Measurements from ENCODE around the gene MTHFD2.

MTHFD2 gene

GRCh38 chr2:74216642-74217041 lies 18.2 kb downstream of the MTHFD2 start:
- Histone ChIP-seq H3K9me2 (replicated peaks; ENCODE audit: low read depth, low read length) (no peaks in the 10 kb centered on the region), H4K20me1 (ENCODE audit: insufficient read depth, low read length, poor library complexity, severe bottlenecking) (no peaks in the 10 kb centered on the region), H3K4me1 (ENCODE audit: insufficient read depth, low read length, poor library complexity, severe bottlenecking) (no peaks in the 10 kb centered on the region), H3K4me2 (ENCODE audit: low read depth, low read length, poor library complexity, severe bottlenecking) (no peak overlapping the region), H3K79me2 (ENCODE audit: insufficient read depth, low read length) (no peaks in the 10 kb centered on the region), H3F3A (ENCODE audit: low read depth) (no peaks in the 10 kb centered on the region), H3K4me3 (ENCODE audit: low read length, poor library complexity, severe bottlenecking) (no peak overlapping the region), H2AFZ (ENCODE audit: low read length) (no peak overlapping the region), H3K9me3 (ENCODE audit: insufficient read depth, low read depth, low read length) (no peaks in the 10 kb centered on the region), H3K9ac (ENCODE audit: low read depth, low read length, poor library complexity, severe bottlenecking) (no peak overlapping the region), H3K36me3 (ENCODE audit: insufficient read depth, low read length) (peaks cover 52% of the 10 kb centered on the region), H3K27me3 (ENCODE audit: insufficient read depth, low read length, poor library complexity, severe bottlenecking) (no peaks in the 10 kb centered on the region)
- TF ChIP-seq EZH2phosphoT487 (IDR thresholded peaks at IDR 0.05; ENCODE audit: borderline replicate concordance): no peak
- TF ChIP-seq, protein P1, sequence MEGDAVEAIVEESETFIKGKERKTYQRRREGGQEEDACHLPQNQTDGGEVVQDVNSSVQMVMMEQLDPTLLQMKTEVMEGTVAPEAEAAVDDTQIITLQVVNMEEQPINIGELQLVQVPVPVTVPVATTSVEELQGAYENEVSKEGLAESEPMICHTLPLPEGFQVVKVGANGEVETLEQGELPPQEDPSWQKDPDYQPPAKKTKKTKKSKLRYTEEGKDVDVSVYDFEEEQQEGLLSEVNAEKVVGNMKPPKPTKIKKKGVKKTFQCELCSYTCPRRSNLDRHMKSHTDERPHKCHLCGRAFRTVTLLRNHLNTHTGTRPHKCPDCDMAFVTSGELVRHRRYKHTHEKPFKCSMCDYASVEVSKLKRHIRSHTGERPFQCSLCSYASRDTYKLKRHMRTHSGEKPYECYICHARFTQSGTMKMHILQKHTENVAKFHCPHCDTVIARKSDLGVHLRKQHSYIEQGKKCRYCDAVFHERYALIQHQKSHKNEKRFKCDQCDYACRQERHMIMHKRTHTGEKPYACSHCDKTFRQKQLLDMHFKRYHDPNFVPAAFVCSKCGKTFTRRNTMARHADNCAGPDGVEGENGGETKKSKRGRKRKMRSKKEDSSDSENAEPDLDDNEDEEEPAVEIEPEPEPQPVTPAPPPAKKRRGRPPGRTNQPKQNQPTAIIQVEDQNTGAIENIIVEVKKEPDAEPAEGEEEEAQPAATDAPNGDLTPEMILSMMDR (conservative IDR thresholded peaks at IDR 0.05; ENCODE audit: low read length): no peak

DNA sequence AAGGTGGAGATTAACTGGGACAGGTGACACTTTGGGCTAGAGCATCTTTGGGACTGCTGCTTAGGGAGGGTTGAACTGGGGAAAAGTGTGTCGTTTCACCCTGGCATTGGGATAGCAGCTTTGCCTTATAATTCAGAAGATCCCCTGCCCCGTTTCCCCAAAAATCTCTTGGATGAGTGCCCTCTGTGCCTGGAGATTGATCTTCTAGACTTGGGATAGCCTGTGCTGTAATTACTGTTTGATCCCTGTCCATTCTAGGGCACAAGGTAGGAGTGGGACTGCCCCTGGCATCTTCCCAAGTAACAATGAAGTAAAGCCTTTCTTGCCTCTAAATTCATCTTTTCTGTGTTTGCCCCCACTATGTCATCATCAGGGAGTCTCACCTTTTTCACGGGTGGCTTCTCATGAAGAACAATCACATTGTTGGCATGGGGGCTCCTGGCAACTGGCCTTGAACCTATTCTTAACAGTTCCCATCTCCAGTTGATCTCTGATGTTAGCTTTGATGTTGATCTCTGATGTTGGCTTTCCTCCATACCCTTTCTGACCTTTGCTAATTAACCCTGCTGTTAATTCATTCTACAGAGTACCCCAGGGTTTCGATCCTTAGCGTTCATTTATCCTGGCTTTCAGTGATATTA lies 21.6 kb downstream of the MTHFD2 start:
- TF ChIP-seq, protein P1 (conservative IDR thresholded peaks at IDR 0.05; ENCODE audit: low read length): no peak
- no peak for TF ChIP-seq EZH2phosphoT487 (IDR thresholded peaks at IDR 0.05; ENCODE audit: borderline replicate concordance)
- no peaks in the 10 kb centered on the region for H3K27me3 ChIP-seq (ENCODE audit: insufficient read depth, low read length, poor library complexity, severe bottlenecking)
- H3K36me3 ChIP-seq (ENCODE audit: insufficient read depth, low read length): peaks cover 24% of the 10 kb centered on the region; the same call in 1 of the 2 replicates
- no peaks in the 10 kb centered on the region for H3F3A ChIP-seq (ENCODE audit: low read depth)
- H3K9ac ChIP-seq (ENCODE audit: low read depth, low read length, poor library complexity, severe bottlenecking): no peak overlapping the region
- no peak overlapping the region for H3K4me3 ChIP-seq (ENCODE audit: low read length, poor library complexity, severe bottlenecking)
- no peaks in the 10 kb centered on the region for H3K79me2 ChIP-seq (ENCODE audit: insufficient read depth, low read length)
- H3K4me1 ChIP-seq (ENCODE audit: insufficient read depth, low read length, poor library complexity, severe bottlenecking): no peaks in the 10 kb centered on the region
- H2AFZ ChIP-seq (ENCODE audit: low read length): no peak overlapping the region
- H3K9me2 ChIP-seq (replicated peaks; ENCODE audit: low read depth, low read length): no peaks in the 10 kb centered on the region
- no peaks in the 10 kb centered on the region for H3K9me3 ChIP-seq (ENCODE audit: insufficient read depth, low read depth, low read length)
- no peaks in the 10 kb centered on the region for H4K20me1 ChIP-seq (ENCODE audit: insufficient read depth, low read length, poor library complexity, severe bottlenecking)
- no peak overlapping the region for H3K4me2 ChIP-seq (ENCODE audit: low read depth, low read length, poor library complexity, severe bottlenecking)

DNA sequence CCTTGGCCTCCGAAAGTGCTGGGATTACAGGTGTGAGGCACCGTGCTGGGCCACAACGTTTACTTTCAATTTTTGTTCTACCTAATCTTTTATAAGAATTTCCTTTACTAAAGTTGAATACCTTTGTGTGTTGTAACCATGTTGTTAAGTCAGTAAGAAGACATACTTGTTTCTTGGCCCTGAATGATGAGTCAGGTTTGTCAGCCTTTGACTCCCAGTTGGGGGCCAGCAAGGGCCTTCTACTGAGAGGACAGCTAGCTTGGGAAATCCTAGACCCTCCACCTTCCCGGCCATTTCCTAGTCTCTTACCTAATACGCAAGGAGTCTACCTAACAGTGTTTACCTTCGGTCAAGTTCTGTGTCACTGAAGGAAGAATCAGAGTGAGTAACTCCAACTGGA lies 22.7 kb downstream of the MTHFD2 start:
- H3K36me3 ChIP-seq (ENCODE audit: insufficient read depth, low read length): peaks cover 19% of the 10 kb centered on the region; the same call in 1 of the 2 replicates
- TF ChIP-seq, protein P1 (conservative IDR thresholded peaks at IDR 0.05; ENCODE audit: low read length): no peak
- no peak for TF ChIP-seq EZH2phosphoT487 (IDR thresholded peaks at IDR 0.05; ENCODE audit: borderline replicate concordance)

More for the DNA sequence above, 22.7 kb downstream of the MTHFD2 start:
- H3K9ac ChIP-seq (ENCODE audit: low read depth, low read length, poor library complexity, severe bottlenecking): no peak overlapping the region
- no peaks in the 10 kb centered on the region for H3F3A ChIP-seq (ENCODE audit: low read depth)
- H3K27me3 ChIP-seq (ENCODE audit: insufficient read depth, low read length, poor library complexity, severe bottlenecking): no peaks in the 10 kb centered on the region
- no peaks in the 10 kb centered on the region for H4K20me1 ChIP-seq (ENCODE audit: insufficient read depth, low read length, poor library complexity, severe bottlenecking)
- no peaks in the 10 kb centered on the region for H3K79me2 ChIP-seq (ENCODE audit: insufficient read depth, low read length)
- H3K4me3 ChIP-seq (ENCODE audit: low read length, poor library complexity, severe bottlenecking): no peak overlapping the region
- no peaks in the 10 kb centered on the region for H3K9me2 ChIP-seq (replicated peaks; ENCODE audit: low read depth, low read length)
- H2AFZ ChIP-seq (ENCODE audit: low read length): no peak overlapping the region
- no peaks in the 10 kb centered on the region for H3K9me3 ChIP-seq (ENCODE audit: insufficient read depth, low read depth, low read length)
- no peaks in the 10 kb centered on the region for H3K4me1 ChIP-seq (ENCODE audit: insufficient read depth, low read length, poor library complexity, severe bottlenecking)
- no peak overlapping the region for H3K4me2 ChIP-seq (ENCODE audit: low read depth, low read length, poor library complexity, severe bottlenecking)

All from Loucy (cell line).